Neutrophil (primary cell): Measurements from ENCODE around the gene PLEKHB2.
"Not testable (repeated sequence)": the region's sequence is repeated elsewhere in the genome, so short reads cannot be mapped to it uniquely, and the experiment has no call there.

Experiments
- H3K27ac ChIP-seq: fragments of 200-600 bp; sonication (generic); 2 replicates; pipeline ENCODE4 v1.5.1; 2016; ENCODE audit warnings: mild to moderate bottlenecking, moderate library complexity
- H3K27me3 ChIP-seq: fragments of 200-600 bp; sonication (generic); 2 replicates; pipeline ENCODE4 v1.6.0; 2016; ENCODE audit warnings: mild to moderate bottlenecking
- H3K36me3 ChIP-seq: fragments of 200-600 bp; sonication (generic); 2 replicates; pipeline ENCODE4 v1.5.1; 2017
- H3K4me1 ChIP-seq, 2 experiments: fragments of 200-600 bp in 1 of 2; sonication (generic) in 1 of 2; 1 replicate in 1 of 2; 2 replicates in 1 of 2; pipeline versions ENCODE4 v1.5.1 to v1.6.1; 2013 to 2016; ENCODE audit warnings: low read depth in 1 of 2, low read length in 1 of 2, mild to moderate bottlenecking in 1 of 2, moderate library complexity in 1 of 2; ENCODE audit not compliant: control insufficient read depth in 1 of 2, insufficient read depth in 1 of 2
- H3K4me3 ChIP-seq, 2 experiments: fragments of 200-600 bp in 1 of 2; sonication (generic) in 1 of 2; 1 replicate in 1 of 2; 2 replicates in 1 of 2; pipeline ENCODE4 v1.5.1; 2013 to 2016; ENCODE audit warnings: low read depth in 1 of 2, low read length in 1 of 2, mild to moderate bottlenecking in 1 of 2, moderate library complexity in 1 of 2
- H3K9me3 ChIP-seq: fragments of 200-600 bp; sonication (generic); 2 replicates; pipeline ENCODE4 v1.5.1; 2016
- TF ChIP-seq, protein P1 (sequence below): fragments of 200-600 bp; sonication (generic); IDR thresholded peaks from 2 replicates; pipeline ENCODE4 v1.5.1; 2016; ENCODE audit warnings: antibody characterized with exemption

The PLEKHB2 gene

DNA sequence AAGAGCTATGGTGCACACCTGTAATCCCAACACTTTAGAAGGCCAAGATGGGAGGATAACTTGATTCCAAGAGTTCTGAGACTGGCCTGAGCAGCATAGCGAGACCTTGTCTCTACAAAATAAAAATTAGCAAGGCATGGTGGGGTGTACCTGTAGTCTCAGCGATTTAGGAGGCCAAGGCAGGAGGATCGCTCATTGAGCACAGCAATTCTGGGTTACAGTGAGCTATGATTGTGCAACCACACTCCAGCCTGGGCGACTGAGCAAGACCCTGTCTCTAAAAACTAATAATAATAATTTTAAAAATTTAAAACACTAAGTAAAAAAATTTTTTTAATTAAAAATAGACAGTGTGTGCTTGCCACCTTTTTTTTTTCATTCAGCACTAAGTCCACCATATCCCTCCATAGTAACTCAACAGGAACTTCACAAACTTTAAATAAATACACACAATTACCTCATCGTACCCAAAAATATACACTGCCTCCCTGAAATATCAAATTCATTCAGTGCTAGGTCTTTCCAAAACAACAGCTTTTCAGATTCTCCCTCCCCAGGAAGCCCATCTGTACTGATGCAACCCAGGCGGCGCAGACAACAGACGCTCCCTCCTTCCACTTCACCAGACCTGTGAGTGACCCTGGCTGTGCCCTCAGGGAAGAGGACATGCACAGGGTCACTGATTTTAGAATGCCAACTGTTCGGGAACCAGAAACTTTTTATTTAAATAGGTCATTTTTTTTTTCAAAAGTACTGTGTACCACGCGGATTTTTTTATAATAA, 41.4 kb upstream of the PLEKHB2 start:
- no peaks in the 10 kb centered on the region for H3K9me3 ChIP-seq
- H3K4me3 ChIP-seq: no peak overlapping the region
- H3K27me3 ChIP-seq: no peaks in the 10 kb centered on the region
- H3K4me1 ChIP-seq: no peaks in the 10 kb centered on the region
- TF ChIP-seq, protein P1, sequence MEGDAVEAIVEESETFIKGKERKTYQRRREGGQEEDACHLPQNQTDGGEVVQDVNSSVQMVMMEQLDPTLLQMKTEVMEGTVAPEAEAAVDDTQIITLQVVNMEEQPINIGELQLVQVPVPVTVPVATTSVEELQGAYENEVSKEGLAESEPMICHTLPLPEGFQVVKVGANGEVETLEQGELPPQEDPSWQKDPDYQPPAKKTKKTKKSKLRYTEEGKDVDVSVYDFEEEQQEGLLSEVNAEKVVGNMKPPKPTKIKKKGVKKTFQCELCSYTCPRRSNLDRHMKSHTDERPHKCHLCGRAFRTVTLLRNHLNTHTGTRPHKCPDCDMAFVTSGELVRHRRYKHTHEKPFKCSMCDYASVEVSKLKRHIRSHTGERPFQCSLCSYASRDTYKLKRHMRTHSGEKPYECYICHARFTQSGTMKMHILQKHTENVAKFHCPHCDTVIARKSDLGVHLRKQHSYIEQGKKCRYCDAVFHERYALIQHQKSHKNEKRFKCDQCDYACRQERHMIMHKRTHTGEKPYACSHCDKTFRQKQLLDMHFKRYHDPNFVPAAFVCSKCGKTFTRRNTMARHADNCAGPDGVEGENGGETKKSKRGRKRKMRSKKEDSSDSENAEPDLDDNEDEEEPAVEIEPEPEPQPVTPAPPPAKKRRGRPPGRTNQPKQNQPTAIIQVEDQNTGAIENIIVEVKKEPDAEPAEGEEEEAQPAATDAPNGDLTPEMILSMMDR: no peak
- peaks cover 50% of the 10 kb centered on the region for H3K36me3 ChIP-seq
- H3K27ac ChIP-seq: no peak overlapping the region

DNA sequence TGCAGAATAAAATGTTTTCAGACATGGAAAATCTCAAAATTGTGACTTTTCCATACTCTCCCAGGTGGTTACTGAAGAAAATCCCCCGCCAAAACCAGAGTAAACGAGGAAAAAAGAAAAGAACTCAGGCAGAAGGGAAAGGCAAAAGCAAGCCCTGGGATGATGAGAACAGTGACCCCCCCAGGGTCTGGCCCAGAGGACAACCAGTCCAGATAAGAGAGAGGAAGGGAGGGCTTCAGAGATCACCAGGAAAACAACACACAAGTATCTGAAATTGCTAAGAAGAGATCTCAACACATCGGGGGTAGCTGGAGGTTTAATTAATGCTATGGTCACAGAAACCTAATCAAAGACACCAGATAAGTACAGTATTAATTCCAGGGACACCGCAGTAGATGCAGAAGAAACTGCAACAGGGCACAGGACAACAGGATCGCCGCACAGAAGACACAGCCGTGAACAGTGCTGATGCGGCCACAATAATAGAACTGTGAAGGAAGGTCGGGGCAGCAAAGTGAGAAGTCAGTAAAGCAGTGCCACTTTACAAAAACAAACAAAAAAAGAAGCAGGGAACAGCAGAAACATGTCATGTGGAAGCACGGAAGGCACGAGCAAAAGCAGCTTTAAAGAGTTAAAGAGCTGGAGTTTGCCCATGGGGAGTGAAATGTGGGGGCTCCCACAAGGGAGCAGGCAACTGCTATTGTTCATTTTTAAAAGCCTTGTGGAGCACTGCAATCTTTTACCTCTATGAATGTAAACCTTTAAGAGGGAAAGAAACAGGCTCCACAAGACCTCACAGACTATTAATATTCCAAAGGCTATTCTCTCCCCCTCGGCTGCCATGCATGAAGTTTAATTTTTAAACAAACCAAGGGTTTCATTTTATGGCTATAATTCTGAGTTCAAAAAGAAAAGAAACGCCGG, 40.3 kb upstream of the PLEKHB2 start:
- Histone ChIP-seq H3K9me3 (no peaks in the 10 kb centered on the region), H3K4me3 (no peak overlapping the region), H3K4me1 (no peaks in the 10 kb centered on the region), H3K27ac (no peak overlapping the region), H3K36me3 (peaks cover 54% of the 10 kb centered on the region), H3K27me3 (no peaks in the 10 kb centered on the region)
- TF ChIP-seq, protein P1: no peak

DNA sequence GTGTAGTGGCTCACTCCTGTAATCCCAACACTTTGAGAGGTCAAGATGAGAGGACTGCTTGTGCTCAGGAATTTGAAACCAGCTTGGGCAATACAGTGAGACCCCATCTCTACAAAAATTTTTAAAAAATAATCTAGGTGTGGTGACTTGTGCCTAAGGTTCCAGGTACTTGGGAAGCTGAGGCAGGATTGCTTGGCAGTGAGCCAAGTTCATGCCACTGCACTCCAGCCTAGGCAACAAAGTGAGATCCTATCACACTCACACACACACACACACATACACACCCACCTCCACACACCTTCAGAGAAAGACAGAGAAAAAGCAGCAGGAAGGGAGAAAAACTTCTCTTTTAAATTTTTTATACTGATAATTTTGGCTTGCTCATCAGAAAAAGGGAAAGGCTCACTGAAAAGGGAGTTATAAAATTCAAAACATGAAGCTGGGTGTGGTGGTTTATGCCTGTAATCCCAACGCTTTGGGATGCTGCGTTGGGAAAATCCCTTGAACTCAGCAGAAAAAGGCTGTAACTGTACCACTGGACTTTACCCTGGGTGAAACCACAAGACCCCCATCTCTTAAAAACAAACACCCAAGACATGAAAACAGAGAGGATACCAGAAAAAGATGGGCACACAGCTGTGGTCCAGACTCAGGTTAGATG, 37.5 kb upstream of the PLEKHB2 start:
- Histone ChIP-seq H3K9me3 (no peaks in the 10 kb centered on the region), H3K4me3 (no peak overlapping the region), H3K27ac (no peak overlapping the region), H3K36me3 (peaks cover 65% of the 10 kb centered on the region), H3K4me1 (no peaks in the 10 kb centered on the region), H3K27me3 (no peaks in the 10 kb centered on the region)
- TF ChIP-seq, protein P1: no peak

DNA sequence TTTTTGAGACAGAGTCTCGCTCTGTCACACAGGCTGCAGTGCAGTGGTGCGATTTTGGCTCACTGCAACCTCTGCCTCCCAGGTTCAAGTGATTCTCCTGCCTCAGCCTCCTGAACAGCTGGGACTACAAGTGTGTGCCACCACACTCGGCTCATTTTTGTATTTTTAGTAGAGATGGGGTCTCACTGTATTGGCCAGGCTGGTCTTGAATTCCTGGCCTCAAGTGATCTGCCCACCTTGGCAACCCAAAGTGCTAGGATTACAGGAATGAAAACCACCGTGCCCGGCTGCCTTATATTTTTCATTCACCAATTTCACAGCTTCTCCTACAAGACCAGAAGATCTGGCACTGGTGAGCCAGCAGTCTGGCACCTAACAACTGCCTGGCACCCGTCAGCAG, 37.0 kb upstream of the PLEKHB2 start:
- H3K36me3 ChIP-seq: peaks cover 67% of the 10 kb centered on the region
- H3K4me3 ChIP-seq, H3K9me3 ChIP-seq, H3K4me1 ChIP-seq, H3K27ac ChIP-seq, H3K27me3 ChIP-seq: not testable (repeated sequence)

DNA sequence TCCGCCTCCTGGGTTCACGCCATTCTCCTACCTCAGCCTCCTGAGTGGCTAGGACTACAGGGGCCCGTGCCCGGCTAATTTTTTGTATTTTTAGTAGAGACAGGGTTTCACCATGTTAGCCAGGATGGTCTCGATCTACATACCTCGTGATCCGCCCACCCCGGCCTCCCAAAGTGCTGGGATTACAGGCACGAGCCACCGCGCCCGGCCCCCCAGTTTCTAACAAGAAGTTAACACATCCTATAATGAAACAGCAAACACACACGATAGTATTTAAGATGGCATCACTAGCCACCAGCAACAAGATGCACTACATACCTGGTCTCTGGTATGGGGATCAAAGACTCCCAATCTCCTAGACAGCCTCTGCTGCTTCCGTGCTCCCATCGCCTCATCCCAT, 29.6 kb upstream of the PLEKHB2 start:
- not testable (repeated sequence) for H3K27ac ChIP-seq, H3K9me3 ChIP-seq, H3K4me1 ChIP-seq, H3K27me3 ChIP-seq, H3K4me3 ChIP-seq
- H3K36me3 ChIP-seq: peaks cover 91% of the 10 kb centered on the region

DNA sequence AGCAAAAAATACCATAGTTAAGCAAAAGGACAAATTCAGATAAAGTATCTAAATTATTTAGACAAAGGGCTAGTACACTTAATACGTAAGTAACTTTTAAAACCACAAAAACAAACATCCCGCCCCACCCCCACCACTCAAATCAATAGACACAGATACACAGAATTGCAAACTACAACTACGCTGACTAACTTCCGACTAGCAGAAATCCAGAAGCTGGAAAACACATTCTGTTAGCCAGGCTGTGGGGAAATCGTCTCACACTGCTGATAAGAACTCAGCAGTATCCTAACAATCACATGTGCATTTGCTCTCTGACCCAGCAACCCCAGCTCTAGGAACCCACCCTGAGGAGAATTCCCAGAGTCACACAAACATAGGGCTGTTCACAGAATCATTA, 28.4 kb upstream of the PLEKHB2 start:
- no peak overlapping the region for H3K27ac ChIP-seq
- H3K4me1 ChIP-seq: no peaks in the 10 kb centered on the region
- peaks cover 91% of the 10 kb centered on the region for H3K36me3 ChIP-seq
- no peaks in the 10 kb centered on the region for H3K9me3 ChIP-seq
- no peak overlapping the region for H3K4me3 ChIP-seq
- no peaks in the 10 kb centered on the region for H3K27me3 ChIP-seq
- TF ChIP-seq, protein P1: no peak
